Left hindlimb (tissue), 1 donor: ENCODE data around the gene RCBTB2.

Experiments
- DNase-seq: peaks from one replicate; pipeline ENCODE4 v3.0.0-alpha.2; 2018

Gene RCBTB2

GRCh38 chr13:48528720-48529119 lies 4.2 kb downstream of the RCBTB2 start:
- no peak for DNase-seq

GRCh38 chr13:48527955-48528354 lies 4.9 kb downstream of the RCBTB2 start:
- no peak for DNase-seq

- no peak for DNase-seq
Observed at GRCh38 chr13:48526286-48526685, 6.6 kb downstream of the RCBTB2 start.

- DNase-seq = no peak
Observed at GRCh38 chr13:48518083-48518482, 14.8 kb downstream of the RCBTB2 start.

GRCh38 chr13:48515732-48516131 lies 17.1 kb downstream of the RCBTB2 start:
- DNase-seq = no peak

GRCh38 chr13:48514793-48515192 lies 18.1 kb downstream of the RCBTB2 start:
- DNase-seq = no peak

- DNase-seq = no peak
Observed at GRCh38 chr13:48511621-48512230, 21.2 kb downstream of the RCBTB2 start.

GRCh38 chr13:48510698-48511097 lies 22.2 kb downstream of the RCBTB2 start:
- DNase-seq = no peak

GRCh38 chr13:48508011-48508410 lies 24.9 kb downstream of the RCBTB2 start:
- no peak for DNase-seq

- no peak for DNase-seq
Observed at GRCh38 chr13:48507021-48507420, 25.9 kb downstream of the RCBTB2 start.

GRCh38 chr13:48506092-48506701 lies 26.7 kb downstream of the RCBTB2 start:
- DNase-seq = no peak

GRCh38 chr13:48505597-48506091 lies 27.2 kb downstream of the RCBTB2 start:
- DNase-seq = peak; percentile 40

GRCh38 chr13:48505012-48505411 lies 27.9 kb downstream of the RCBTB2 start:
- DNase-seq = no peak

- no peak for DNase-seq
Observed at GRCh38 chr13:48504606-48505005, 28.3 kb downstream of the RCBTB2 start.

GRCh38 chr13:48502601-48503319 lies 30.1 kb downstream of the RCBTB2 start:
- no peak for DNase-seq

- no peak for DNase-seq
Observed at GRCh38 chr13:48501705-48502104, 31.2 kb downstream of the RCBTB2 start.

- DNase-seq = no peak
Observed at GRCh38 chr13:48500652-48501197, 32.2 kb downstream of the RCBTB2 start.

- no peak for DNase-seq
Observed at GRCh38 chr13:48497669-48498068, 35.2 kb downstream of the RCBTB2 start.

GRCh38 chr13:48496271-48497161 lies 36.4 kb downstream of the RCBTB2 start:
- no peak for DNase-seq

GRCh38 chr13:48494874-48495273 lies 38.0 kb downstream of the RCBTB2 start:
- no peak for DNase-seq

- no peak for DNase-seq
Observed at GRCh38 chr13:48493851-48494250, 39.0 kb downstream of the RCBTB2 start.

- no peak for DNase-seq
Observed at GRCh38 chr13:48493066-48493765, 39.7 kb downstream of the RCBTB2 start.
